Psoas muscle (tissue), 8 donors: ENCODE results near the gene CCDC85A. TPM values are rescaled to one million over a fixed set of nuclear protein-coding genes. Genes with fewer than 3 reads are reported as not detected.

Source experiments
- ATAC-seq, 4 donors: fragments of 200-7000 bp; cut with Tn5 transposase; one replicate each; pipeline ENCODE4 v1.9.1; 2020; ENCODE audit warnings: moderate library complexity in 3 of 4, mild to moderate bottlenecking in 2 of 4
- DNase-seq, 2 donors: peaks; one replicate each; pipeline ENCODE4 v3.0.0-alpha.2; 2020
- H3K27ac ChIP-seq: fragments of 200-600 bp; one replicate; pipeline ENCODE4 v1.8.0; 2022
- H3K27me3 ChIP-seq, 3 donors: fragments of 200-600 bp in 1 of 3; one replicate each; pipeline versions ENCODE4 v1.6.1 to v1.8.0; 2013 to 2022; ENCODE audit warnings: low read length in 2 of 3, mild to moderate bottlenecking in 2 of 3, moderate library complexity in 1 of 3; ENCODE audit not compliant: insufficient read depth in 3 of 3
- H3K36me3 ChIP-seq, 2 donors: fragments of 200-600 bp in 1 of 2; one replicate each; pipeline versions ENCODE4 v1.6.1 to v1.8.0; 2013 to 2022; ENCODE audit warnings: low read depth in 1 of 2, mild to moderate bottlenecking in 1 of 2, moderate library complexity in 1 of 2; ENCODE audit not compliant: insufficient read depth in 1 of 2
- H3K4me1 ChIP-seq: fragments of 200-600 bp; one replicate; pipeline ENCODE4 v1.8.0; 2022
- H3K4me3 ChIP-seq: fragments of 200-600 bp; one replicate; pipeline ENCODE4 v1.8.0; 2022; ENCODE audit warnings: mild to moderate bottlenecking
- H3K9me3 ChIP-seq: fragments of 200-600 bp; one replicate; pipeline ENCODE4 v1.8.0; 2022
- WGBS, 3 donors: extraction: QIAGEN DNeasy Blood & Tissue Kit; methylation state at CpG; one replicate each; pipeline versions ENCODE4 v1.1.6 to v1.1.7; 2013; 5-methylcytosine and 5-hydroxymethylcytosine counted together
- intact Hi-C, 2 donors: fragments of 100-400 bp; cut with DNase I; formaldehyde crosslinking; loops; one replicate each; pipeline versions ENCODE4 v1.11.0 to v1.14.2; 2022
- polyA plus RNA-seq, 3 donors: library from polyadenylated mRNA; stranded (reverse); fragments of 200-250 nt; gene quantifications; one replicate each; pipeline ENCODE4 v1.2.3, GENCODE V29; 2013
- total RNA-seq, 4 donors: library from RNA; stranded (reverse); fragmentation: NEBNext Ultra II Directional in 2 of 4; extraction: Animal tissue kit (Norgen Biotek cat#: 25700) in 2 of 4; gene quantifications; one replicate each; pipeline versions ENCODE4 v1.2.1 to v1.2.4, GENCODE V29; 2021 to 2023
- TF ChIP-seq, protein P1 (sequence below): fragments of 200-600 bp; IDR thresholded peaks from one replicate; pipeline ENCODE4 v1.8.0; 2022; ENCODE audit warnings: antibody characterized with exemption
- donor health status: healthy with polysubstance abuse.
- donor health status: DM: no; HTN: no; CAD: no; lungs with moderate emphysema.
- donor health status: Bipolar disorder and iron deficiency.
- donor health status: healthy.
- donor health status: DM: yes; HTN: yes; CAD: no.
- donor health status: DM: no; HTN: no; CAD: no.
- donor health status: DM: no; HTN: no; CAD: no.
- donor health status: DM: yes; HTN: yes; CAD: no.

The CCDC85A gene
- total and polyA plus RNA-seq, 7 donors = 1.8 to 5.6 (median 1.9) TPM

- intact Hi-C loops = no loop called here
- no peaks in the 10 kb centered on the region for H3K9me3 ChIP-seq
Measured at GRCh38 chr2:56357655-56358295, 174.0 kb downstream of the CCDC85A start.

GRCh38 chr2:56361844-56362243, 178.1 kb downstream of the CCDC85A start:
- Histone ChIP-seq H3K4me1 (no peaks in the 10 kb centered on the region), H3K27me3 (no peaks in the 10 kb centered on the region), H3K27ac (no peak overlapping the region), H3K9me3 (no peaks in the 10 kb centered on the region), H3K4me3 (no peak overlapping the region), H3K36me3 (no peaks in the 10 kb centered on the region)
- ATAC-seq (no peak), DNase-seq (no peak)
- TF ChIP-seq, protein P1, sequence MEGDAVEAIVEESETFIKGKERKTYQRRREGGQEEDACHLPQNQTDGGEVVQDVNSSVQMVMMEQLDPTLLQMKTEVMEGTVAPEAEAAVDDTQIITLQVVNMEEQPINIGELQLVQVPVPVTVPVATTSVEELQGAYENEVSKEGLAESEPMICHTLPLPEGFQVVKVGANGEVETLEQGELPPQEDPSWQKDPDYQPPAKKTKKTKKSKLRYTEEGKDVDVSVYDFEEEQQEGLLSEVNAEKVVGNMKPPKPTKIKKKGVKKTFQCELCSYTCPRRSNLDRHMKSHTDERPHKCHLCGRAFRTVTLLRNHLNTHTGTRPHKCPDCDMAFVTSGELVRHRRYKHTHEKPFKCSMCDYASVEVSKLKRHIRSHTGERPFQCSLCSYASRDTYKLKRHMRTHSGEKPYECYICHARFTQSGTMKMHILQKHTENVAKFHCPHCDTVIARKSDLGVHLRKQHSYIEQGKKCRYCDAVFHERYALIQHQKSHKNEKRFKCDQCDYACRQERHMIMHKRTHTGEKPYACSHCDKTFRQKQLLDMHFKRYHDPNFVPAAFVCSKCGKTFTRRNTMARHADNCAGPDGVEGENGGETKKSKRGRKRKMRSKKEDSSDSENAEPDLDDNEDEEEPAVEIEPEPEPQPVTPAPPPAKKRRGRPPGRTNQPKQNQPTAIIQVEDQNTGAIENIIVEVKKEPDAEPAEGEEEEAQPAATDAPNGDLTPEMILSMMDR = no peak
- intact Hi-C loops = no loop called here
- 57 to 94% (median 91%) methylated on average over 2 of the region's 2 CpGs for WGBS, 3 donors

More at GRCh38 chr2:56357655-56358295, 174.0 kb downstream of the CCDC85A start:
- TF ChIP-seq, protein P1 = no peak
- H3K4me1 ChIP-seq = no peaks in the 10 kb centered on the region
- no peaks in the 10 kb centered on the region for H3K27me3 ChIP-seq
- no peaks in the 10 kb centered on the region for H3K36me3 ChIP-seq
- no peak overlapping the region for H3K4me3 ChIP-seq
- ATAC-seq (no peak), DNase-seq (no peak)
- H3K27ac ChIP-seq = no peak overlapping the region
- 78 to 91% (median 80%) methylated on average over 3 of the region's 3 CpGs for WGBS, 3 donors

DNA sequence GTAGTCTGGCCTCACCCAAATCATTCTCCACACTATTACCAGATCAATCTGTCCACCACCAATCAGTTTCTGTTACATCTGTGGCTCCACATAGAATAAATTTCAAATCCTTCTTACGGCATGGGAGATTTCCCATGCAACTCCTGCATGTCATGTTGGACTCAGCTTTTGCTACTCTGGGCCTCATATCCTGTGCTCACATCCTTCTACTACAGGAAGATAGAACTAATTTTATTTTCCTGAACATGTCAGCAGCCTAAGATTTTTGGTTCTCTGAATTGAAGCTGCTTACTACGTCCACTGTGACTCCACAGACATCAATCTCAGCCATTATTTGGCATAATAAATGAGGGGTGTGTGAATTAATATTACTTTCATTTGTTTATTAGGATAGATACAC, 181.1 kb downstream of the CCDC85A start:
- no peaks in the 10 kb centered on the region for H3K36me3 ChIP-seq
- H3K27me3 ChIP-seq = no peaks in the 10 kb centered on the region
- H3K4me3 ChIP-seq = no peak overlapping the region
- TF ChIP-seq, protein P1 = no peak
- no peak for ATAC-seq
- H3K9me3 ChIP-seq = no peaks in the 10 kb centered on the region
- no peak overlapping the region for H3K27ac ChIP-seq
- no peak for DNase-seq
- WGBS, 3 donors = 64 to 77% (median 77%) methylated on average over 2 of the region's 2 CpGs
- intact Hi-C loops = no loop called here
- no peaks in the 10 kb centered on the region for H3K4me1 ChIP-seq

DNA sequence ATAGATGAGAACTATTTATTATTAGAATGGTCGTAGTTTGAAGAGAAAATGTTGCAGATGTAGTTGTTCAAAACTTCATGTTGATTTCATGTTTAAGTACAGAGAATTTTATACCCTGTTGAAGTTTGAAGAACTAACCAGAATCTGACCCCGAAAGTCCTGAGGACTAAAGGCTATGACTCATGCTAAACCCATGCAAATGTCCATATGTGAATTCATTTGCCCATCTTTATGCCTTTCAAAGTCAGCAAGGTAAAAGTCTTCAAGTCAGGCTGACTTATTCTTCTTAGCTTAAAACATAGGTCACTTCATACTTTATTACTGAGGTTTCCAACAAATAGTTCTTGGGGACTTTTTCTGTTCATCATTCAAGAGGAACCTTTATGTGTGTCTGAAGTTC, 185.5 kb downstream of the CCDC85A start:
- no peaks in the 10 kb centered on the region for H3K4me1 ChIP-seq
- 89 to 96% (median 92%) methylated on average over 2 of the region's 2 CpGs for WGBS, 3 donors
- no peak for ATAC-seq
- no peaks in the 10 kb centered on the region for H3K9me3 ChIP-seq
- intact Hi-C loops = no loop called here
- DNase-seq = no peak
- no peak overlapping the region for H3K27ac ChIP-seq
- no peaks in the 10 kb centered on the region for H3K36me3 ChIP-seq
- no peaks in the 10 kb centered on the region for H3K27me3 ChIP-seq
- no peak overlapping the region for H3K4me3 ChIP-seq
- TF ChIP-seq, protein P1 = no peak
